HCT116 (cell line): ENCODE results near the gene CDR2L. TPM values are rescaled to one million over a fixed set of nuclear protein-coding genes. Genes with fewer than 3 reads are reported as not detected.

Experiments
- ATAC-seq: fragments of 200-7000 bp; cut with Tn5 transposase; 2 replicates; pipeline ENCODE4 v1.9.1; 2020; ENCODE audit warnings: mild to moderate bottlenecking, moderate library complexity
- BruUV-seq: library from RNA; stranded (reverse); fragments of 400-500 nt; replicated peaks from 2 replicates; lab custom pipeline; 2021; lab: Mats Ljungman, UMichigan
- CTCF ChIA-PET: fragments of 300-600 bp; sonication (Branson Sonifier 250); formaldehyde crosslinking; loops from one replicate; lab custom pipeline; 2021; ENCODE audit warnings: antibody characterized with exemption; lab: Charles Lee
- POLR2A ChIA-PET: fragments of 300-600, 350-600 bp; sonication (Branson Sonifier 250); formaldehyde crosslinking; loops from one replicate; lab custom pipeline; 2021; ENCODE audit warnings: antibody characterized with exemption; lab: Charles Lee
- RAD21 ChIA-PET, 2 experiments: fragments of 300-600 bp; sonication (Branson Sonifier 250); formaldehyde crosslinking; loops; one replicate each; lab custom pipeline; 2023; ENCODE audit warnings: low total read pairs in 2 of 2; ENCODE audit not compliant: uncharacterized antibody in 2 of 2, unreplicated experiment in 2 of 2, low non-redundant PET in 1 of 2; lab: Charles Lee
- DNase-seq: peaks from one replicate; pipeline ENCODE4 v3.0.0-alpha.2; 2010; ENCODE audit warnings: low read depth, low spot score
- H2AFZ ChIP-seq: fragments of 200-600 bp; shearing (Covaris generic), sonication (generic); 2 replicates; pipeline ENCODE4 v1.6.1; 2017; ENCODE audit warnings: low read depth, mixed run types, mixed read lengths, antibody characterized with exemption, low read length; ENCODE audit not compliant: poor library complexity, severe bottlenecking
- H3K27ac ChIP-seq: 2 replicates; pipeline ENCODE4 v1.5.1; 2012; ENCODE audit warnings: low read depth, low read length
- H3K27me3 ChIP-seq: fragments of 200-600 bp; sonication (generic); 2 replicates; pipeline ENCODE4 v1.6.1; 2016; ENCODE audit warnings: mixed run types, low read length, mixed read lengths; ENCODE audit not compliant: insufficient read depth
- H3K36me3 ChIP-seq, 2 experiments: fragments of 200-500 bp in 1 of 2; fragments of 200-600 bp in 1 of 2; sonication (Bioruptor generic) in 1 of 2; sonication (generic) in 1 of 2; 2 replicates each; pipeline versions ENCODE4 v1.5.1 to v1.6.1; 2014 to 2016; ENCODE audit warnings: low read length in 2 of 2, inconsistent platforms in 1 of 2, mixed read lengths in 1 of 2, mixed run types in 1 of 2; ENCODE audit not compliant: insufficient read depth in 2 of 2, control insufficient read depth in 1 of 2
- H3K4me1 ChIP-seq, 2 experiments: fragments of 200-600 bp in 1 of 2; sonication (generic) in 1 of 2; 2 replicates each; pipeline versions ENCODE4 v1.5.1 to v1.6.1; 2012 to 2017; ENCODE audit warnings: low read length in 2 of 2, inconsistent platforms in 1 of 2, mild to moderate bottlenecking in 1 of 2, mixed read lengths in 1 of 2, mixed run types in 1 of 2, moderate library complexity in 1 of 2; ENCODE audit not compliant: insufficient read depth in 2 of 2, control insufficient read depth in 1 of 2
- H3K4me2 ChIP-seq: fragments of 200-600 bp; sonication (generic); 2 replicates; pipeline ENCODE4 v1.6.1; 2017; ENCODE audit warnings: mixed run types, low read length, mixed read lengths
- H3K4me3 ChIP-seq, 2 experiments: fragments of 200-600 bp in 1 of 2; sonication (generic) in 1 of 2; replicated peaks in 1 of 2; 2 replicates each; pipeline ENCODE4 v1.5.1; 2011 to 2016; ENCODE audit warnings: low read length in 2 of 2, control low read depth in 1 of 2, low read depth in 1 of 2, mild to moderate bottlenecking in 1 of 2, mixed read lengths in 1 of 2, mixed run types in 1 of 2
- H3K79me2 ChIP-seq: fragments of 200-600 bp; sonication (generic); 2 replicates; pipeline ENCODE4 v1.6.1; 2017; ENCODE audit warnings: mild to moderate bottlenecking, mixed run types, low read length, moderate library complexity, mixed read lengths; ENCODE audit not compliant: insufficient read depth
- H3K9ac ChIP-seq: fragments of 200-600 bp; sonication (generic); 2 replicates; pipeline ENCODE4 v1.6.1; 2016; ENCODE audit warnings: low read length, mixed read lengths
- H3K9me2 ChIP-seq: fragments of 200-600 bp; sonication (generic), shearing (Covaris generic); 2 replicates; pipeline ENCODE4 v1.6.1; 2017; ENCODE audit warnings: mixed run types, mild to moderate bottlenecking, moderate library complexity; ENCODE audit not compliant: insufficient read depth
- H3K9me3 ChIP-seq, 2 experiments: fragments of 200-500 bp in 1 of 2; fragments of 200-600 bp in 1 of 2; sonication (Bioruptor generic) in 1 of 2; sonication (generic) in 1 of 2; 2 replicates each; pipeline ENCODE4 v1.6.1; 2014 to 2017; ENCODE audit warnings: low read length in 2 of 2, mixed read lengths in 2 of 2, inconsistent platforms in 1 of 2, low read depth in 1 of 2, mild to moderate bottlenecking in 1 of 2, mixed run types in 1 of 2, moderate library complexity in 1 of 2; ENCODE audit not compliant: control insufficient read depth in 1 of 2, insufficient read depth in 1 of 2
- H4K20me1 ChIP-seq: fragments of 200-600 bp; sonication (generic), shearing (Covaris generic); 2 replicates; pipeline ENCODE4 v1.6.1; 2017; ENCODE audit warnings: mixed run types, mild to moderate bottlenecking, moderate library complexity; ENCODE audit not compliant: insufficient read depth
- CBX3 ChIP-seq: IDR thresholded peaks from 2 replicates; pipeline ENCODE4 v1.6.1; 2012; ENCODE audit warnings: low read depth
- EGR1 ChIP-seq: IDR thresholded peaks from 2 replicates; pipeline ENCODE4 v1.6.1; 2012; ENCODE audit warnings: low read depth
- SRF ChIP-seq: IDR thresholded peaks from 2 replicates; pipeline ENCODE4 v1.6.1; 2012; ENCODE audit warnings: low read depth
- TCF7L2 ChIP-seq: IDR thresholded peaks from 2 replicates; pipeline ENCODE4 v1.7.0; 2011; ENCODE audit warnings: borderline replicate concordance, inconsistent platforms; ENCODE audit not compliant: insufficient read depth, insufficient read length; ENCODE audit errors: extremely low read depth
- YY1 ChIP-seq: IDR thresholded peaks from 2 replicates; pipeline ENCODE4 v1.6.1; 2011; ENCODE audit warnings: low read length, low read depth, moderate library complexity, mild to moderate bottlenecking; ENCODE audit not compliant: insufficient replicate concordance; ENCODE audit errors: extremely low read depth
- intact Hi-C: fragments of 100-400 bp; cut with micrococcal nuclease; formaldehyde crosslinking; loops from 2 replicates; pipeline ENCODE4 v1.10.0; 2022
- total RNA-seq: library from RNA; stranded (reverse); gene quantifications from one replicate; pipeline ENCODE4 v1.2.1, GENCODE V29; 2021; ENCODE audit not compliant: unreplicated experiment
- TF ChIP-seq, protein P1 (sequence below): IDR thresholded peaks from 2 replicates; pipeline ENCODE4 v1.6.1; 2012
- TF ChIP-seq, protein P2 (sequence below), 3 experiments: fragments of 200-600 bp in 1 of 3; sonication (generic) in 1 of 3; IDR thresholded peaks in 2 of 3; conservative IDR thresholded peaks in 1 of 3; 2 replicates each; pipeline ENCODE4 v1.5.1; 2012 to 2017; ENCODE audit warnings: low read depth in 2 of 3, low read length in 2 of 3, antibody characterized with exemption in 1 of 3, borderline replicate concordance in 1 of 3, control low read depth in 1 of 3, mild to moderate bottlenecking in 1 of 3, mixed read lengths in 1 of 3, mixed run types in 1 of 3, moderate library complexity in 1 of 3; ENCODE audit not compliant: insufficient read depth in 1 of 3

CDR2L gene
- total RNA-seq, 1 experiment from 2014 or later: 26.5 TPM

DNA sequence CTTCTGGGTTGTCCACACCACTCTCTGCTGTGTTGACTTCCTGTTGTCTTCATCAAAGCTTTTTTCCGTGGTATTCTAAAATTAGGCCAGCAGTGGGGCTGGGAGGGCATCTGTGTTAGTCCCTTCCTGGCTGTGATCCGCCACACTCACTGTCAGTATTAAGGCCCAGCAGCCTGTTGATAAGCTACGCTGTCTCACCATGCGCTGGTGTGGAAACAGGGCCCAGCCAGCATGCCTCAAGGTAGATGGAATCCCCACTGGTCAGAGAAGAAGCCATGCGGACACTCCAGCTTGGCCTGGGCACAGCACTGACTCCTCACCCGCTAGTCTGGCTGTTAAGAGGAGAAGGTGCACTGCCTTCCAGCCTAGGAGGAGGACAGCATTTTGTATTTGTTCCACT lies 11.4 kb downstream of the CDR2L start:
- no peak for DNase-seq
- intact Hi-C loops: no loop called here
- Histone ChIP-seq H3K4me2 (no peak overlapping the region), H3K9ac (no peak overlapping the region), H3K9me3 (no peaks in the 10 kb centered on the region), H3K4me3 (no peak overlapping the region), H3K27ac (no peak overlapping the region), H4K20me1 (no peaks in the 10 kb centered on the region), H3K79me2 (0 out of 2 replicates have a peak, but pooled peaks cover 4% of the 10 kb centered on the region)
- BruUV-seq: no TSS peak
- RAD21 ChIA-PET: no interaction called here
- TF ChIP-seq YY1: no peak
- no peak for TF ChIP-seq TCF7L2
- TF ChIP-seq, all 23 proteins: peak for 0
- Histone ChIP-seq H3K27me3 (no peaks in the 10 kb centered on the region), H3K9me2 (no peaks in the 10 kb centered on the region), H3K4me1 (peaks cover 0 to 5% of the 10 kb centered on the region in 2 experiments; a peak in 2 of 4 replicates), H2AFZ (no peak overlapping the region), H3K36me3 (peaks cover 7 to 19% of the 10 kb centered on the region in 2 experiments; a peak in 2 of 4 replicates)
- ChIA-PET CTCF (interaction anchor here (1.5 kb wide), 1 partner anchor 37 kb away, joined by 4 read pairs; no protein-coding TSS in a partner anchor), POLR2A (no interaction called here)
- no peak for ATAC-seq

- Histone ChIP-seq H3K9ac (no peak overlapping the region), H3K27me3 (no peaks in the 10 kb centered on the region), H3K79me2 (0 out of 2 replicates have a peak, but pooled peaks cover 4% of the 10 kb centered on the region), H4K20me1 (no peaks in the 10 kb centered on the region), H3K9me2 (no peaks in the 10 kb centered on the region), H2AFZ (no peak overlapping the region)
- DNase-seq: no peak
- ATAC-seq: no peak
- CTCF ChIA-PET: interaction anchor here (1.5 kb wide), 1 partner anchor 38 kb away, joined by 4 read pairs; no protein-coding TSS in a partner anchor
- RAD21 ChIA-PET: no interaction called here
- POLR2A ChIA-PET: no interaction called here
- TF ChIP-seq CBX3: no peak
- TF ChIP-seq, protein P1, sequence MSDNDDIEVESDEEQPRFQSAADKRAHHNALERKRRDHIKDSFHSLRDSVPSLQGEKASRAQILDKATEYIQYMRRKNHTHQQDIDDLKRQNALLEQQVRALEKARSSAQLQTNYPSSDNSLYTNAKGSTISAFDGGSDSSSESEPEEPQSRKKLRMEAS: no peak
- TF ChIP-seq EGR1: no peak
- no peak for TF ChIP-seq SRF
- TF ChIP-seq, protein P2, sequence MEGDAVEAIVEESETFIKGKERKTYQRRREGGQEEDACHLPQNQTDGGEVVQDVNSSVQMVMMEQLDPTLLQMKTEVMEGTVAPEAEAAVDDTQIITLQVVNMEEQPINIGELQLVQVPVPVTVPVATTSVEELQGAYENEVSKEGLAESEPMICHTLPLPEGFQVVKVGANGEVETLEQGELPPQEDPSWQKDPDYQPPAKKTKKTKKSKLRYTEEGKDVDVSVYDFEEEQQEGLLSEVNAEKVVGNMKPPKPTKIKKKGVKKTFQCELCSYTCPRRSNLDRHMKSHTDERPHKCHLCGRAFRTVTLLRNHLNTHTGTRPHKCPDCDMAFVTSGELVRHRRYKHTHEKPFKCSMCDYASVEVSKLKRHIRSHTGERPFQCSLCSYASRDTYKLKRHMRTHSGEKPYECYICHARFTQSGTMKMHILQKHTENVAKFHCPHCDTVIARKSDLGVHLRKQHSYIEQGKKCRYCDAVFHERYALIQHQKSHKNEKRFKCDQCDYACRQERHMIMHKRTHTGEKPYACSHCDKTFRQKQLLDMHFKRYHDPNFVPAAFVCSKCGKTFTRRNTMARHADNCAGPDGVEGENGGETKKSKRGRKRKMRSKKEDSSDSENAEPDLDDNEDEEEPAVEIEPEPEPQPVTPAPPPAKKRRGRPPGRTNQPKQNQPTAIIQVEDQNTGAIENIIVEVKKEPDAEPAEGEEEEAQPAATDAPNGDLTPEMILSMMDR (IDR thresholded peaks at IDR 0.05 in 2 of 3, conservative IDR thresholded peaks at IDR 0.05 in 1 of 3; ENCODE audit: borderline replicate concordance in 1 of 3, insufficient read depth in 1 of 3, low read depth in 2 of 3, low read length in 2 of 3): no peak
- TF ChIP-seq, all 23 proteins: peak for 0
- Histone ChIP-seq H3K4me2 (no peak overlapping the region), H3K9me3 (no peaks in the 10 kb centered on the region), H3K27ac (no peak overlapping the region), H3K4me1 (peaks cover 0 to 5% of the 10 kb centered on the region in 2 experiments; a peak in 2 of 4 replicates), H3K36me3 (peaks cover 7 to 21% of the 10 kb centered on the region in 2 experiments; a peak in 2 of 4 replicates), H3K4me3 (no peak overlapping the region)
- no TSS peak for BruUV-seq
- intact Hi-C loops: no loop called here
Observed at GRCh38 chr17:74999523-74999922, 12.1 kb downstream of the CDR2L start.
